GM12892 (cell line): ENCODE measurements around the gene DSCAML1.

Experiments used
- DNase-seq: peaks from one replicate; pipeline ENCODE4 v3.0.0; 2011; ENCODE audit not compliant: insufficient read length
- FAIRE-seq: peaks from 2 replicates; lab custom pipeline; 2011; peaks lifted over from hg19 to GRCh38; lab: Jason Lieb, UNC
- POLR2A ChIP-seq: IDR thresholded peaks from 2 replicates; pipeline ENCODE4 v1.6.1; 2011; ENCODE audit warnings: low read depth, low read length, control low read depth
- POLR2AphosphoS5 ChIP-seq: IDR thresholded peaks from 2 replicates; pipeline ENCODE4 v1.6.1; 2011; ENCODE audit warnings: low read depth, low read length, control low read depth
- TAF1 ChIP-seq: IDR thresholded peaks from 2 replicates; pipeline ENCODE4 v1.6.1; 2011; ENCODE audit warnings: low read depth, mild to moderate bottlenecking, control low read depth, low read length, borderline replicate concordance

DSCAML1 gene

DNA sequence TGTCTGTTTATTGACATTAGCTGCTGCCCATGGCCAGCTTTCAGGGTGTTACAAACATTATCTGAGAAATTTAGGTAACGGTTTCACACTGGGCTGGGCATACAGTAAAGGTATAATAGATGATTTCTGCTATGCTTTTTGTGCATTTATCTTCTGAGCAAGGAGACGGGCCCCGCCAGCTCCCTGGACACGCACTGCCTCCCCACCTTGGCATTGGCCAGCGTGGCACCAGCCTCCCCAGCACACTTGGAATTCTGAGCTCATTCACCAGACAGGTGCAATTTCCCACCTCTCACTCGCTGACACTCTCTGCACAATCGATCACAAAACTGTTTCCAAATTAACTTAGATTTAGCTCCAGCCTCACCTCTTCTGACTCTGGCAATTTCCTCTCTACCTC, 246.6 kb downstream of the DSCAML1 start:
- TF ChIP-seq POLR2A: no peak
- TF ChIP-seq TAF1: no peak
- no peak for TF ChIP-seq POLR2AphosphoS5
- DNase-seq: no peak
- no peak for FAIRE-seq

- no peak for DNase-seq
- TF ChIP-seq POLR2AphosphoS5 (no peak), TAF1 (no peak), POLR2A (no peak)
- no peak for FAIRE-seq
Measured at GRCh38 chr11:117549417-117549816, 247.6 kb downstream of the DSCAML1 start.

DNA sequence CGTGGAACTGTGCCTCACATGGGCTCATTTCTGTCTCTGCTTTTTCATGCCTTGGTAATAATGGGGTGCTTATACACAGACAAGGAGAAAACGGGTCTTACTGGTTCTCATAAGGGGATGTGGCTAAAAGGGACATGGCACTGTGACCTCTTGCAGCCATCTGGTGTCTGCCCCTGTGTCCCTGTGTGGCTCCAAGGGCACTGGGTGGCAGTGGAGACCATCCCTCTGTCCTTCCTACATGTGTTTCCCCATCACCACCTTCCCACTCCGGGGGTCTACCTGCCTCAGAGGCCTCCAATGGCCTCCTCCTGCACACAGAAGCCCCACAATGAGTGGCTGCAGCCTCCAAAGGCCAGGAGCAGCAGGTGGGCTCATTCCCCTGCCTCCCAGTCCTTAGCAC, 248.1 kb downstream of the DSCAML1 start:
- TF ChIP-seq TAF1 (no peak), POLR2AphosphoS5 (no peak), POLR2A (no peak)
- DNase-seq (no peak), FAIRE-seq (no peak)

DNA sequence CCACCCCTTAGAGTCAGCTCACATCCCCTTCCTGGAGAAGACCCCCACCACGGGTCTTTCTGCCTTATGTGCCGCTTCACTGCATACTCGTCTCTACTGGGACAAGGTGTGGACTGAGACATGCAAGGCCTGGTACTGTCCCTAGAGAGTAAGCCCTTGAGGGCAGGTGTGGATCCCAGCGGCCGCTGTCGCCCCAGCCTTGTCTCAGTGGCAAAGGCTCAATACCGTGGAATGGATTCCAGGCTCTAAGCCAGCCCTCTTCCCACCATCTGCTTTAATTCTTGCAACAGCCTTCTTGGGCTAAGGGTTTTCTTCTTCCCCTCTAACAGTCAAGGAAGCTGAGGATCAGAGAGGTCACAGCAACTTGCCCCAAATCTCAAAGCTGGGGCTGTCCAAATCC, 249.1 kb downstream of the DSCAML1 start:
- FAIRE-seq (no peak), DNase-seq (no peak)
- TF ChIP-seq POLR2AphosphoS5 (no peak), POLR2A (no peak), TAF1 (no peak)

- FAIRE-seq (no peak), DNase-seq (no peak)
- no peak for TF ChIP-seq POLR2AphosphoS5
- no peak for TF ChIP-seq TAF1
- no peak for TF ChIP-seq POLR2A
Measured at GRCh38 chr11:117547195-117547850, 249.7 kb downstream of the DSCAML1 start.

GRCh38 chr11:117546431-117547194, 250.4 kb downstream of the DSCAML1 start:
- DNase-seq: no peak
- no peak for TF ChIP-seq POLR2A
- no peak for TF ChIP-seq TAF1
- TF ChIP-seq POLR2AphosphoS5: no peak
- no peak for FAIRE-seq

DNA sequence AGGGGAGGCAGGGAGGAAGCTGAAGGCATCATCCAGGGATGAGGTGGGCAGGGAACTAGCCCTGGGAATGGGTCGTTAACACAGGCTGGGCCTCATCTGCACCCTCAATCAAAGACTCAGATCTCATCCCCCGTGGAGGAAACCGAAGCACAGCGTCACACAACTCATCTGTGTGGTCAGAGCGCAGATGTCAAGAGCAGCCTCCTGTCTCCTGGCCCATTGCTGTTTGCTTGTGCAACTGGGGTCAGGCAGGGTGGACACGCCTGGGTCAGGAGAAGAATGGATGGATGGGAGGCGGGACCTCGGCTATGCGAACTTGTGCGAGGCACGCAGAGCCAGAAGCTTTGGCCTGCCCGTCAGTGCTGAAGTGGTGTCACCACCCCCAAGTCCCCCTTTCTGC, 251.3 kb downstream of the DSCAML1 start:
- TF ChIP-seq TAF1: no peak
- no peak for TF ChIP-seq POLR2AphosphoS5
- TF ChIP-seq POLR2A: no peak
- no peak for FAIRE-seq
- DNase-seq: no peak

GRCh38 chr11:117544130-117544800, 252.8 kb downstream of the DSCAML1 start:
- TF ChIP-seq POLR2AphosphoS5 (no peak), POLR2A (no peak)
- DNase-seq: no peak
- FAIRE-seq: no peak

GRCh38 chr11:117541211-117541610, 255.8 kb downstream of the DSCAML1 start:
- TF ChIP-seq POLR2A (no peak), TAF1 (no peak), POLR2AphosphoS5 (no peak)
- FAIRE-seq (no peak), DNase-seq (no peak)

DNA sequence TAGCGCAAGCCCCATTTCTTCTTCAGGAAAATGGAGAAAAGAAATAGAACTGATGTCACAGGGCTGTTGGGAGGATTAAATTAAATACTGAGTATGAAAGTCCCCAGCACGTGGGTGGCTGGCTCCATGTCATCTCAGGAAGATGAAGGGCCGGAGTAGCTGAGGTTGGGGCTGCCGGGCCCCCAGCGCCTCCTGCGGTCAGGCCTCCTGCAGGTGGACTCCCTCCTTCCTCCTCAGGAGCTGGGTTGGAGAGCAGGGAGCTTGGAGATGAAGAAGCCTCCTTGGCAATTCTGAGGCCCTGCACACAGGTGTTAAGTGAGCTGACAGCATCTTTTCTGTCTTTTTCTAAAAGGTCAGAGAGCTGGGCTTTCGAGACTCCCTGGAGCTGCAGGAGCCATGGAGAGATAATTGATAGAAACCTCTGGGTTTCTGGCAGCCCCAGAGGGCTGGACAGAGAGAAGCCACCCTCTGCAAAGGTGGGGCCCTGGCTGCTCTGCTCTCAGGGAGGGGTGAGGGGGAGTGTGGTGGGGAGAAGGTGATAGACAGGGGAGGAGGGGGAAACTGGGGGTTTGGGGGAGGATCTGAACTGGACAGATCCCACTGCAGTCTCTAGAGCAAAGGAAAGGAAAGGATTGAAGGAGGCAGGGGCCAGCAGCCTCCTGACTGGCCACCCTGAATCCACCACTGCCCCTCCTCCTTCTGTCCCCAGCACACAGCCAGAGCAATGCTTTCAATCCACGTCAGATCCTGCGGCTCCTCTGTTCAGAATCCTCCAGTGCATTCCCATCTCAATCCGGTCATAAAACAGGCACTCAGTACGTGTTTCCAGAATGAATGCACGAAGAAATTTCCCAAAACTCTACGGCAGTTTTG, 258.5 kb downstream of the DSCAML1 start:
- FAIRE-seq: no peak
- TF ChIP-seq TAF1 (no peak), POLR2A (no peak), POLR2AphosphoS5 (no peak)
- no peak for DNase-seq

DNA sequence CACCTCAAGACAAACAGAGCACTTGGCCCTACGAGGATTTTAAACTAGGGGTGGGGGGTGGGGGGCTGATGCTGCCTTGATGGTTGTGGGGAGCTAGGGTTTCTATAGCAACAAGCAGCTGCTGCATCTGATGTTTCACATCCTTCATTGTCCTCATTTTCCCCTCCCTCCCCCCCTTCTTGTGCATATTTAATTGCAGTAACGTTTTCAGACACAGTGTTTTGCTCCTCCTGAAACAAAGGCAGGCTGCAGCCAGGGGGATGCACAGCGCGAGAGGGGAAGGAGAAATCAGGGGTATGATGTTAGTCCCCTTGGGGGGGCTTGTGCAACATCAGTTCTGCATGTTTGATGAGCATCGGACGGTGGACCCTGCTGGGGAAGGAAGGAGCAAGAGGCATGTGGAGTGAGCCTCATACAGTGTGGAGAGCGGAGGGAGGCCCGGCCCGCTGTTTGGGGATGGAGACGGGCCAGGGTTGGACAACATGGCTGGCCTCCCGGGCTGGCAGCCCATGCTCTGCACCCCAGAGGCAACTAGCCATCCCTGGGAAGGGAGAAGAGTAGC, 261.1 kb downstream of the DSCAML1 start:
- DNase-seq: no peak
- TF ChIP-seq POLR2AphosphoS5: no peak
- no peak for TF ChIP-seq TAF1
- TF ChIP-seq POLR2A: no peak
- FAIRE-seq: no peak
